Stimulated activated CD4-positive, alpha-beta T cell treated with anti-CD3 and anti-CD28 coated beads, TNF-alpha, amount 100 ng/mL, for 24 hours (primary cell): ENCODE data around the gene TENM3.

Experiments used
- DNase-seq, 3 experiments: peaks; one replicate each; pipeline ENCODE4 v3.0.0-alpha.2; 2020; ENCODE audit warnings: low read depth in 3 of 3

TENM3 gene

GRCh38 chr4:182838535-182838934 is 595.3 kb downstream of the TENM3 start:
- DNase-seq, result no peak

DNA sequence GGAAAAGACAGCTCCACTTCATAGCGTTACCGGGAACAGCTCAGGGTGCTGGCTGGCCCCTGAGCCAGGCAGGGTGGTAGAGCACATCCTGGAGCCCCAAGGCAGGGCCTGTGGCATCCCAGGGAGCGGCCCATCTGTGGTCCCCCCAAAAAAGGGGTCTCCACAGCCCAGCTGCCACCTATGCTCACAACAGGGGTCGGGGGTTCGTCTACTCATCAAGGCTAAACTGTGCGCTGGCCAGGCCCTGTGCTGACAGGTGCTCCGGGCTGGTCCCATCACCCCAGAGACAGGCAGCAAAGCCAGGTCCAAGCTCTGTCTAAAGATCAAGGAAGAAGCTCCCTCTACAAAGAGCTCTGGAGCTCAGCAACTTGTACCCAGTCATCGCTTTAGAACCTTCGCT is 596.1 kb downstream of the TENM3 start:
- no peak for DNase-seq

- DNase-seq, result no peak
These were observed 596.9 kb downstream of the TENM3 start for GRCh38 chr4:182840108-182840507.

DNA sequence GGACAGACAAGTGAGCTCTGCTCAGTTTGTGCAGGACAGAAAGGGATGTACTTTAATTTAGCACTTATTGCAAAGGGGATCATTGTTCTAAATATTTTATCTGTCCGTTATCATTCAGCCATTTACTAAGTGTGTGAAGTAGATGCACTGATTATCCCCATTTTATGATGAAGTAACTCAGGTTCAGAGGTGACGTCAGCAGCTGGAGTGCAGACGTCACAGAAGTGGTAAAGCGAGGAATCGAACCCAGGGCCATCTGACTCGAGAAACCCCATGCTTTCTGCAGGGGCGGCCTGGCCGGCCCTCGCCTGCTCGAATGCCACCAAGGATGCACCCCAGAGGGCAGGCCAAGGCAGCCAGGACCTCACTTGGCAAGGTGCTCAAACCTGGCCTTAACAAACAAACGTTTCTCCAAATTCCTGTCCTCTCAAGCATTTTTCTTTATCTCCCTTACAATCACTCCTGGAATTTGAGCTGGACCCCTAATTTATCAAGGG is 599.0 kb downstream of the TENM3 start:
- no peak for DNase-seq

- no peak for DNase-seq
These were observed 599.7 kb downstream of the TENM3 start for GRCh38 chr4:182842759-182843390.

DNA sequence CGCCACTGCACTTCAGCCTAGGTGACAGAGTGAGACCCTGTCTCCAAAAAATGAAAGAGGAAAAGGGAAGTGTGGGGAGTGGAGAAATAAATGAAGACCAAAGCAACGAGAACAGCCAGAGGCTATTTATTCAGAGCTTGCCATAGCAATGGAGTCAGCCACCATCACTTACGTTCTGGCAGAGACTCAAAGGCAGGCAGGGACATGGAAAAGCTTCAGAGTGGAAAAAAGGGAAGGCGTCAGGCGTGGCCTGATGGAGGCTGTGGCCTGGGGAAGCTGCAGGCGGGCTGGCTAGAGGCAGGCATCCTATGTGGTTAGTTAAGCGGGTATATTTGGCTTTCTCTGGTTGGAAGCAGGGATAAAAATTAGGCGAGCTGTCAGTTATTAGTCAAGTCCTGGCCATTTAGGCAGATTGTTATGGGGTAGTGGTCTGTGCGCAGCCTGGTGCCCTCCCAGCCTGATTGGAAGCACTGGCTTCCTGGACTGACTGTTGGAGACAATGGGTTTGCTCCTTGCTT is 600.7 kb downstream of the TENM3 start:
- no peak for DNase-seq

DNA sequence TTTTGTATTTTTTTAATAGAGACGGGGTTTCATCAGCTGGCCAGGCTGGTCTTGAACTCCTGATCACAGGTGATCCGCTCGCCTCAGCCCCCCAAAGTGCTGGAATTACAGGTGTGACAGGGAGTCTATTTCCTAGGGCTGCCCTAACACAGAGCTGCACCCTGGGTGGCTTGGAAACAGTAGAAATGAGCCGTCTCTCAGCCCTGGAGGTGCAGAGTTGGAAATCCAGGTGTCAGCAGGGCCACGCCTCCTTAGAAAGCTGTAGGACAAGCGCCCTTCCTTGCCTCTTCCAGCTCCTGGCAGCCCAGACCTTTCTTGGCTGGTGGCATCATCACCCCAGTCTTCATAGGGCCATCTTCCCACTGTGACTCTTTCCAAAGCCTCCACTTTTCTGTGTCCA is 602.4 kb downstream of the TENM3 start:
- DNase-seq, result no peak

GRCh38 chr4:182846036-182846435 is 602.8 kb downstream of the TENM3 start:
- DNase-seq, result no peak

DNA sequence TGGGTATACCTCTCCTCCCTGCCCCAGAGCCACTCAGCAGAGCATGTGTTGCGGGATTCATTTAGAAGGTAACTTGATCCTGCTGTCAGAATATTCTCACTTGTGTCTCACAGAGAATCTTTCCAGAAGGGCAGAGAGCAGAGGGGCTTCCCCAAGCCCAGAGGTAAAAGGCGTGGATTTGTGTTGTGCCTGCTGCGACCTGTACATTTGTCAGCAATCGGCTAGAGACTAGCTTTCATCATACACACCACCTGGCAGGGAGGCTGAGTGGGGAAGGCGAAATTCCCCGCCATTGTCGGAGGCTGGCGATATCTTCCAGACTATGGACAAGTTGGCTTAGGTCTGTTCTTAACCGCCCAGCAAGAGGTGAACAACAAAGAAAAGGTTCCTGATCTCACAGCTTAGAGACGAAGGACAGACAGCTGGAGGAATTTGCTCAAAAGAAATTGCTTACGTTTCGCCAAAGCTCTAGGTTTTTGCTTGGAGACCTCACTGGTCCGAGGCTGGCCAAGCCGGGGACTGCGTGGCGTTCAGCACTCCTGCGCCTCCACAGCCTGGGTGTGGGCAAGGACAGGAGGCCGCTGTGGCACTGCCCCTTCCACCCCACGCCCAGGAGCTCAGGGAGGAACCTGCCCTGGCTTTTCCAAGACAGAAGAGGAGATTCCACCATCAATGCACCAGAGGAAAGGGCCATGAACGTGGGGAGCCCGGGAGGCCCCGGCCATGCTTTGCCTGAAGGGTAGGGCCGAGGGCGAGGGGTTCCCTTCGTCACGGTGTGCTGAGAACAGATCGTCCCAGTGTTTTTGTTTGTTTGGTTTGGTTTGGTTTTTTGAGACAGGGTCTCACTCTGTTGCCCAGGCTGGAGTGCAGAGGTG is 604.6 kb downstream of the TENM3 start:
- no peak for DNase-seq

DNA sequence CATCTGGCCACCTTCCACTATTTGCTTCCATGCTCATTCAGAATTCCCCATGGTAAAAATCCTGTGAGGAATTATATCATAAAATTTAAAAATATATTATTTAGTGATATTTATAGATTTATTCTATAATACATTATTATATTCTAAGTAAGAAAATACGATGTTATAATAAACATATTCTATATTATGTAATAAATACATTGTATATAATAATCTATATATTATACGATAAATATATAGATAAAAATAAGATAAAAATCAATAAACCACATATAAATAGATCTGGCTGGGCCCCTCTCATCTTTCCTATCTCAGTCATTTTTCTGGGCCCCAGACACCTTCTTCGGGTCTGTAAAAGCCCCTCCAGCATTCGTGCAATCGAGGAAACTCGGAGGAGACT is 605.5 kb downstream of the TENM3 start:
- no peak for DNase-seq
